Neural cell (in vitro differentiated cells): Measurements from ENCODE around the gene BANF1.

ENCODE experiments used
- EP300 ChIP-seq: fragments of 450-650 bp; conservative IDR thresholded peaks from 2 replicates; pipeline ENCODE4 v1.6.1; 2014; ENCODE audit warnings: antibody characterized with exemption, mild to moderate bottlenecking, moderate library complexity; ENCODE audit not compliant: poor library complexity, severe bottlenecking
- EZH2 ChIP-seq: fragments of 200-600, 300-800 bp; shearing (Covaris generic), sonication (generic); IDR thresholded peaks from 2 replicates; pipeline ENCODE4 v1.6.1; 2014; ENCODE audit warnings: antibody characterized with exemption, low read length, borderline replicate concordance, mild to moderate bottlenecking; ENCODE audit not compliant: insufficient read depth, poor library complexity, severe bottlenecking
- POLR2AphosphoS5 ChIP-seq: IDR thresholded peaks from 2 replicates; pipeline ENCODE4 v1.6.1; 2012
- RAD21 ChIP-seq: fragments of 450-650 bp; conservative IDR thresholded peaks from 2 replicates; pipeline ENCODE4 v1.6.1; 2014; ENCODE audit warnings: antibody characterized with exemption, mild to moderate bottlenecking, moderate library complexity
- SMC3 ChIP-seq: fragments of 450-650 bp; conservative IDR thresholded peaks from 2 replicates; pipeline ENCODE4 v1.6.1; 2014; ENCODE audit warnings: antibody characterized with exemption, mild to moderate bottlenecking, moderate library complexity; ENCODE audit not compliant: poor library complexity
- TAF1 ChIP-seq: IDR thresholded peaks from 2 replicates; pipeline ENCODE4 v1.6.1; 2012; ENCODE audit warnings: low read depth
- TF ChIP-seq, protein P1 (sequence below): fragments of 450-650 bp; IDR thresholded peaks from 2 replicates; pipeline ENCODE4 v1.5.1; 2014; ENCODE audit warnings: antibody characterized with exemption, mild to moderate bottlenecking, moderate library complexity; ENCODE audit not compliant: poor library complexity, severe bottlenecking
- TF ChIP-seq, protein P2 (sequence below): IDR thresholded peaks from 2 replicates; pipeline ENCODE4 v1.6.1; 2012; ENCODE audit warnings: borderline replicate concordance

DNA sequence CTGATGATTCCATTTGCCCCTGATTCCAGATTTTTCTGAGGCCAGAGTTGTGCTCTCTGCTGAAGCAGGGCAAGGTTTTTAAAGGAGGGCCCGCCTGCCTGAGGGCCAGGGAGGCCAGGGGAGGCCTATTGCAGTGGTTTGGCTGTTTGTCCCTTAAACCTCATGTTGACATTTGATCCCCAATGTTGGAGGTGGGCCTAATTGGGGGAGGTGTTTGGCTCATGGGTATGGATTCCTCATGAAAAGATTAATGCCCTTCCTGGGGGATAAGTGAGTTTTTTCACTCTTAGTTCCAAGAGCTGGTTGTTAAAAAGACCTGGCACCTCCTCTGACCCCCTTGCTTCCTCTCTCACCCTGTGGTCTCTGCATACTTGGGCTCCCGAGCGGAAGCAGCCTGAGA, 37.5 kb downstream of the BANF1 start:
- TF ChIP-seq, protein P1, sequence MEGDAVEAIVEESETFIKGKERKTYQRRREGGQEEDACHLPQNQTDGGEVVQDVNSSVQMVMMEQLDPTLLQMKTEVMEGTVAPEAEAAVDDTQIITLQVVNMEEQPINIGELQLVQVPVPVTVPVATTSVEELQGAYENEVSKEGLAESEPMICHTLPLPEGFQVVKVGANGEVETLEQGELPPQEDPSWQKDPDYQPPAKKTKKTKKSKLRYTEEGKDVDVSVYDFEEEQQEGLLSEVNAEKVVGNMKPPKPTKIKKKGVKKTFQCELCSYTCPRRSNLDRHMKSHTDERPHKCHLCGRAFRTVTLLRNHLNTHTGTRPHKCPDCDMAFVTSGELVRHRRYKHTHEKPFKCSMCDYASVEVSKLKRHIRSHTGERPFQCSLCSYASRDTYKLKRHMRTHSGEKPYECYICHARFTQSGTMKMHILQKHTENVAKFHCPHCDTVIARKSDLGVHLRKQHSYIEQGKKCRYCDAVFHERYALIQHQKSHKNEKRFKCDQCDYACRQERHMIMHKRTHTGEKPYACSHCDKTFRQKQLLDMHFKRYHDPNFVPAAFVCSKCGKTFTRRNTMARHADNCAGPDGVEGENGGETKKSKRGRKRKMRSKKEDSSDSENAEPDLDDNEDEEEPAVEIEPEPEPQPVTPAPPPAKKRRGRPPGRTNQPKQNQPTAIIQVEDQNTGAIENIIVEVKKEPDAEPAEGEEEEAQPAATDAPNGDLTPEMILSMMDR, result no peak
- TF ChIP-seq TAF1, result no peak
- TF ChIP-seq RAD21, result no peak
- no peak for TF ChIP-seq SMC3
- TF ChIP-seq POLR2AphosphoS5, result no peak
- no peak for TF ChIP-seq EZH2
- TF ChIP-seq, protein P2, sequence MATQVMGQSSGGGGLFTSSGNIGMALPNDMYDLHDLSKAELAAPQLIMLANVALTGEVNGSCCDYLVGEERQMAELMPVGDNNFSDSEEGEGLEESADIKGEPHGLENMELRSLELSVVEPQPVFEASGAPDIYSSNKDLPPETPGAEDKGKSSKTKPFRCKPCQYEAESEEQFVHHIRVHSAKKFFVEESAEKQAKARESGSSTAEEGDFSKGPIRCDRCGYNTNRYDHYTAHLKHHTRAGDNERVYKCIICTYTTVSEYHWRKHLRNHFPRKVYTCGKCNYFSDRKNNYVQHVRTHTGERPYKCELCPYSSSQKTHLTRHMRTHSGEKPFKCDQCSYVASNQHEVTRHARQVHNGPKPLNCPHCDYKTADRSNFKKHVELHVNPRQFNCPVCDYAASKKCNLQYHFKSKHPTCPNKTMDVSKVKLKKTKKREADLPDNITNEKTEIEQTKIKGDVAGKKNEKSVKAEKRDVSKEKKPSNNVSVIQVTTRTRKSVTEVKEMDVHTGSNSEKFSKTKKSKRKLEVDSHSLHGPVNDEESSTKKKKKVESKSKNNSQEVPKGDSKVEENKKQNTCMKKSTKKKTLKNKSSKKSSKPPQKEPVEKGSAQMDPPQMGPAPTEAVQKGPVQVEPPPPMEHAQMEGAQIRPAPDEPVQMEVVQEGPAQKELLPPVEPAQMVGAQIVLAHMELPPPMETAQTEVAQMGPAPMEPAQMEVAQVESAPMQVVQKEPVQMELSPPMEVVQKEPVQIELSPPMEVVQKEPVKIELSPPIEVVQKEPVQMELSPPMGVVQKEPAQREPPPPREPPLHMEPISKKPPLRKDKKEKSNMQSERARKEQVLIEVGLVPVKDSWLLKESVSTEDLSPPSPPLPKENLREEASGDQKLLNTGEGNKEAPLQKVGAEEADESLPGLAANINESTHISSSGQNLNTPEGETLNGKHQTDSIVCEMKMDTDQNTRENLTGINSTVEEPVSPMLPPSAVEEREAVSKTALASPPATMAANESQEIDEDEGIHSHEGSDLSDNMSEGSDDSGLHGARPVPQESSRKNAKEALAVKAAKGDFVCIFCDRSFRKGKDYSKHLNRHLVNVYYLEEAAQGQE, result no peak
- TF ChIP-seq EP300, result no peak
